Fibroblast of mammary gland (primary cell): ENCODE results near the gene ZCCHC10.

Source experiments
- DNase-seq: peaks from one replicate; pipeline ENCODE4 v3.0.0-alpha.2; 2010; ENCODE audit warnings: low read depth
- H3K4me3 ChIP-seq: 2 replicates; pipeline ENCODE4 v1.5.1; 2011; ENCODE audit warnings: low read depth, mild to moderate bottlenecking, low read length, moderate library complexity; ENCODE audit not compliant: control insufficient read depth
- CTCF ChIP-seq: conservative IDR thresholded peaks from 2 replicates; pipeline ENCODE4 v1.5.1; 2011; ENCODE audit warnings: low read depth, low read length, inconsistent platforms; ENCODE audit not compliant: control insufficient read depth, insufficient read depth

The ZCCHC10 gene

GRCh38 chr5:133062276-133062675 lies 35.9 kb upstream of the ZCCHC10 start:
- H3K4me3 ChIP-seq: no peak overlapping the region
- no peak for DNase-seq
- no peak for TF ChIP-seq CTCF

- no peak overlapping the region for H3K4me3 ChIP-seq
- no peak for TF ChIP-seq CTCF
- no peak for DNase-seq
These were observed 33.3 kb upstream of the ZCCHC10 start for GRCh38 chr5:133059621-133060020.

GRCh38 chr5:133056891-133057290 lies 30.5 kb upstream of the ZCCHC10 start:
- no peak overlapping the region for H3K4me3 ChIP-seq
- no peak for TF ChIP-seq CTCF
- DNase-seq: no peak

- DNase-seq: no peak
- no peak for TF ChIP-seq CTCF
- H3K4me3 ChIP-seq: no peak overlapping the region
These were observed 28.5 kb upstream of the ZCCHC10 start for GRCh38 chr5:133054697-133055471.

- no peak for DNase-seq
- no peak for TF ChIP-seq CTCF
- H3K4me3 ChIP-seq: peak overlapping the region; percentile 97
These were observed 27.1 kb upstream of the ZCCHC10 start for GRCh38 chr5:133053448-133053847.

- peak; percentile 53 for DNase-seq
- TF ChIP-seq CTCF: no peak
- peak overlapping the region; percentile 97 for H3K4me3 ChIP-seq
These were observed 26.2 kb upstream of the ZCCHC10 start for GRCh38 chr5:133052317-133053175.
